Mesenchymal stem cell (in vitro differentiated cells and primary cell): ENCODE data around the gene LBH.

Source experiments
- DNase-seq: peaks from one replicate; pipeline ENCODE4 v3.0.0-alpha.2; 2013
- H2AFZ ChIP-seq: one replicate; pipeline ENCODE4 v1.6.1; 2013; ENCODE audit warnings: low read depth, mild to moderate bottlenecking, control low read depth, inconsistent platforms, low read length, moderate library complexity
- H2AK5ac ChIP-seq: 2 replicates; pipeline ENCODE4 v1.6.1; 2013; ENCODE audit warnings: low read length, moderate library complexity, mild to moderate bottlenecking, inconsistent platforms; ENCODE audit not compliant: severe bottlenecking
- H2BK120ac ChIP-seq: one replicate; pipeline ENCODE4 v1.6.1; 2013; ENCODE audit warnings: low read depth, mild to moderate bottlenecking, inconsistent platforms, low read length, moderate library complexity
- H2BK12ac ChIP-seq, 2 experiments: one replicate each; pipeline ENCODE4 v1.6.1; 2013; ENCODE audit warnings: inconsistent platforms in 2 of 2, low read length in 2 of 2, mild to moderate bottlenecking in 2 of 2, moderate library complexity in 2 of 2, control low read depth in 1 of 2
- H2BK15ac ChIP-seq: one replicate; pipeline ENCODE4 v1.6.1; 2013; ENCODE audit warnings: mild to moderate bottlenecking, low read depth, inconsistent platforms; ENCODE audit not compliant: poor library complexity, severe bottlenecking
- H2BK5ac ChIP-seq: 2 replicates; pipeline ENCODE4 v1.6.1; 2013; ENCODE audit warnings: low read depth, mild to moderate bottlenecking, low read length, control low read depth, inconsistent platforms; ENCODE audit not compliant: poor library complexity, severe bottlenecking
- H3K14ac ChIP-seq, 2 experiments: one replicate each; pipeline ENCODE4 v1.6.1; 2013; ENCODE audit warnings: inconsistent platforms in 2 of 2, low read length in 2 of 2, control low read depth in 1 of 2, mild to moderate bottlenecking in 1 of 2, moderate library complexity in 1 of 2
- H3K18ac ChIP-seq, 2 experiments: one replicate each; pipeline ENCODE4 v1.6.1; 2013; ENCODE audit warnings: inconsistent platforms in 2 of 2, low read length in 2 of 2, control low read depth in 1 of 2, low read depth in 1 of 2, mild to moderate bottlenecking in 1 of 2
- H3K23ac ChIP-seq, 2 experiments: one replicate each; pipeline ENCODE4 v1.6.1; 2013; ENCODE audit warnings: inconsistent platforms in 2 of 2, low read length in 2 of 2, mild to moderate bottlenecking in 2 of 2, moderate library complexity in 2 of 2, control low read depth in 1 of 2
- H3K27ac ChIP-seq: 2 replicates; pipeline ENCODE4 v1.5.1; 2013; ENCODE audit warnings: mild to moderate bottlenecking, moderate library complexity, low read length, control low read depth, inconsistent platforms; ENCODE audit not compliant: poor library complexity, severe bottlenecking
- H3K27me3 ChIP-seq, 2 experiments: 2 replicates each; pipeline versions ENCODE4 v1.6.1 to v1.7.0; 2013; ENCODE audit warnings: low read length in 2 of 2, mild to moderate bottlenecking in 2 of 2, moderate library complexity in 2 of 2, control low read depth in 1 of 2, inconsistent platforms in 1 of 2; ENCODE audit not compliant: control insufficient read depth in 1 of 2, insufficient read depth in 1 of 2
- H3K36me3 ChIP-seq, 2 experiments: 2 replicates each; pipeline versions ENCODE4 v1.6.1 to v1.7.0; 2013; ENCODE audit warnings: low read length in 2 of 2, control low read depth in 1 of 2, inconsistent platforms in 1 of 2, low read depth in 1 of 2, mild to moderate bottlenecking in 1 of 2; ENCODE audit not compliant: insufficient read depth in 2 of 2, control insufficient read depth in 1 of 2
- H3K4ac ChIP-seq, 2 experiments: one replicate each; pipeline ENCODE4 v1.6.1; 2013; ENCODE audit warnings: inconsistent platforms in 2 of 2, low read length in 2 of 2, mild to moderate bottlenecking in 2 of 2, moderate library complexity in 2 of 2, control low read depth in 1 of 2, low read depth in 1 of 2
- H3K4me1 ChIP-seq: 2 replicates; pipeline ENCODE4 v1.6.1; 2013; ENCODE audit warnings: low read depth, low read length, control low read depth; ENCODE audit not compliant: control insufficient read depth, insufficient read depth
- H3K4me2 ChIP-seq: 2 replicates; pipeline ENCODE4 v1.6.1; 2013; ENCODE audit warnings: low read length, mild to moderate bottlenecking, inconsistent platforms; ENCODE audit not compliant: poor library complexity, severe bottlenecking
- H3K4me3 ChIP-seq, 2 experiments: 2 replicates each; pipeline versions ENCODE4 v1.5.1 to v1.7.0; 2013; ENCODE audit warnings: low read length in 2 of 2, mild to moderate bottlenecking in 2 of 2, control low read depth in 1 of 2, low read depth in 1 of 2; ENCODE audit not compliant: insufficient read depth in 1 of 2
- H3K79me1 ChIP-seq: replicated peaks from 2 replicates; pipeline ENCODE4 v1.6.1; 2013; ENCODE audit warnings: mild to moderate bottlenecking, control low read depth, low read length, inconsistent platforms; ENCODE audit not compliant: poor library complexity, severe bottlenecking
- H3K9ac ChIP-seq: 2 replicates; pipeline ENCODE4 v1.7.0; 2013; ENCODE audit warnings: mild to moderate bottlenecking, low read length, moderate library complexity
- H3K9me3 ChIP-seq: 2 replicates; pipeline ENCODE4 v1.7.0; 2013; ENCODE audit warnings: mild to moderate bottlenecking, low read length; ENCODE audit not compliant: control insufficient read depth
- H4K8ac ChIP-seq: one replicate; pipeline ENCODE4 v1.6.1; 2013; ENCODE audit warnings: inconsistent platforms, mild to moderate bottlenecking, low read length, moderate library complexity
- H4K91ac ChIP-seq: one replicate; pipeline ENCODE4 v1.6.1; 2013; ENCODE audit warnings: mild to moderate bottlenecking, low read length, inconsistent platforms
- WGBS: methylation state at CpG from one replicate; pipeline ENCODE4 v1.1.7; 2013; ENCODE audit warnings: mixed read lengths; 5-methylcytosine and 5-hydroxymethylcytosine counted together

The LBH gene

GRCh38 chr2:30248791-30249190 lies 17.5 kb downstream of the LBH start:
- Histone ChIP-seq H3K9ac (no peak overlapping the region), H3K9me3 (no peaks in the 10 kb centered on the region), H3K18ac (no peak overlapping the region), H4K8ac (no peak overlapping the region), H3K4me3 (no peak overlapping the region), H2BK5ac (no peak overlapping the region), H3K79me1 (peaks cover 2% of the 10 kb centered on the region), H4K91ac (no peak overlapping the region), H3K27ac (no peak overlapping the region), H3K4ac (no peak overlapping the region), H2BK12ac (no peak overlapping the region), H3K36me3 (no peaks in the 10 kb centered on the region), H3K23ac (no peak overlapping the region), H3K27me3 (peaks cover 0 to 6% of the 10 kb centered on the region in 2 experiments), H3K4me2 (no peak overlapping the region), H2BK120ac (no peak overlapping the region), H2AK5ac (no peak overlapping the region), H2BK15ac (no peak overlapping the region), H3K14ac (no peak overlapping the region), H3K4me1 (peaks cover 1% of the 10 kb centered on the region), H2AFZ (no peak overlapping the region)
- 48% methylated on average over 1 of the region's 2 CpGs for WGBS
- no peak for DNase-seq

GRCh38 chr2:30249354-30249753 lies 18.0 kb downstream of the LBH start:
- Histone ChIP-seq H3K18ac (no peak overlapping the region), H2AFZ (no peak overlapping the region), H3K4me1 (peaks cover 1% of the 10 kb centered on the region), H2AK5ac (no peak overlapping the region), H3K4me2 (no peak overlapping the region), H2BK15ac (no peak overlapping the region), H3K4ac (no peak overlapping the region), H3K27ac (no peak overlapping the region), H2BK120ac (no peak overlapping the region), H2BK5ac (no peak overlapping the region), H3K14ac (no peak overlapping the region), H3K79me1 (peaks cover 2% of the 10 kb centered on the region), H2BK12ac (no peak overlapping the region), H3K9me3 (no peaks in the 10 kb centered on the region), H4K91ac (no peak overlapping the region), H4K8ac (no peak overlapping the region), H3K23ac (peak overlapping the region in 1 of 2 experiments; percentile 64), H3K4me3 (no peak overlapping the region), H3K36me3 (no peaks in the 10 kb centered on the region), H3K9ac (no peak overlapping the region), H3K27me3 (peaks cover 0 to 6% of the 10 kb centered on the region in 2 experiments)
- DNase-seq, result no peak
- 81% methylated on average over 6 of the region's 7 CpGs for WGBS

- Histone ChIP-seq H4K91ac (no peak overlapping the region), H3K4me2 (no peak overlapping the region), H4K8ac (no peak overlapping the region), H3K27me3 (peaks cover 0 to 6% of the 10 kb centered on the region in 2 experiments), H2BK120ac (no peak overlapping the region), H3K4ac (no peak overlapping the region), H3K14ac (no peak overlapping the region), H3K27ac (no peak overlapping the region), H3K4me3 (no peak overlapping the region), H2AFZ (no peak overlapping the region), H3K9me3 (no peaks in the 10 kb centered on the region), H3K36me3 (no peaks in the 10 kb centered on the region), H3K18ac (no peak overlapping the region), H2BK15ac (no peak overlapping the region), H2AK5ac (no peak overlapping the region), H3K23ac (no peak overlapping the region), H3K9ac (no peak overlapping the region), H3K4me1 (peaks cover 1% of the 10 kb centered on the region), H2BK12ac (no peak overlapping the region), H2BK5ac (no peak overlapping the region), H3K79me1 (peaks cover 2% of the 10 kb centered on the region)
- WGBS, result over 99% methylated on average over 6 of the region's 6 CpGs
- DNase-seq, result no peak
Measured at GRCh38 chr2:30250421-30250820, 19.1 kb downstream of the LBH start.

GRCh38 chr2:30252723-30253701 lies 21.7 kb downstream of the LBH start:
- peaks cover 1% of the 10 kb centered on the region for H3K4me1 ChIP-seq
- H3K14ac ChIP-seq, result no peak overlapping the region
- no peak overlapping the region for H2AK5ac ChIP-seq
- H3K4ac ChIP-seq, result no peak overlapping the region
- H3K27ac ChIP-seq, result peak overlapping the region; percentile 16
- peak overlapping the region; percentile 50 for H3K9ac ChIP-seq
- WGBS, result 39% methylated on average over 6 of the region's 7 CpGs
- DNase-seq, result peak; percentile 92
- H2BK120ac ChIP-seq, result no peak overlapping the region
- peaks cover 3 to 7% of the 10 kb centered on the region in 2 experiments for H3K36me3 ChIP-seq
- no peak overlapping the region for H2AFZ ChIP-seq
- no peak overlapping the region for H2BK5ac ChIP-seq
- H4K91ac ChIP-seq, result peak overlapping the region; percentile 84
- H2BK12ac ChIP-seq, result peak overlapping the region in 1 of 2 experiments; percentile 94
- H3K4me3 ChIP-seq, result peak overlapping the region in 1 of 2 experiments; percentile 19
- peak overlapping the region; percentile 79 for H2BK15ac ChIP-seq
- H3K79me1 ChIP-seq, result peaks cover 2% of the 10 kb centered on the region
- H3K4me2 ChIP-seq, result no peak overlapping the region
- no peaks in the 10 kb centered on the region for H3K9me3 ChIP-seq
- peak overlapping the region; percentile 83 for H4K8ac ChIP-seq
- H3K18ac ChIP-seq, result peak overlapping the region; percentile 46 to 89
- H3K27me3 ChIP-seq, result peaks cover 0 to 6% of the 10 kb centered on the region in 2 experiments
- H3K23ac ChIP-seq, result no peak overlapping the region
